Thyroid gland (tissue), 4 donors: ENCODE results near the gene EIF2B1.

Experiments used
- CTCF ChIP-seq, 6 experiments: fragments of 200-600 bp in 3 of 6; fragments of 450-650 bp in 3 of 6; sonication (generic) in 3 of 6; IDR thresholded peaks; one replicate each; pipeline ENCODE4 v1.5.1; 2016 to 2019; ENCODE audit warnings: antibody characterized with exemption in 6 of 6, mild to moderate bottlenecking in 2 of 6, inconsistent platforms in 1 of 6, moderate library complexity in 1 of 6
- POLR2A ChIP-seq, 2 donors: fragments of 450-650 bp; IDR thresholded peaks; one replicate each; pipeline ENCODE4 v1.6.1; 2017; ENCODE audit warnings: antibody characterized with exemption in 2 of 2, mild to moderate bottlenecking in 2 of 2, moderate library complexity in 1 of 2

- TF ChIP-seq CTCF (IDR thresholded peaks at IDR 0.05) = no peak
- no peak for TF ChIP-seq POLR2A (IDR thresholded peaks at IDR 0.05)
These were observed 36.4 kb downstream of the EIF2B1 start for GRCh38 chr12:123597100-123597499.
